Cardiac muscle cell (in vitro differentiated cells and primary cell): ENCODE measurements around the gene GK. TPM values are rescaled to one million over a fixed set of nuclear protein-coding genes. Genes with fewer than 3 reads are reported as not detected.
A peak's percentile ranks its signal among the peaks of the same experiment; 100 is the strongest.

ENCODE experiments used
- DNase-seq, 2 donors: peaks; one replicate each; pipeline versions ENCODE4 v3.0.0 to v3.0.0-alpha.2; 2010 to 2017; ENCODE audit warnings: low read depth in 1 of 2, low spot score in 1 of 2
- H3K27ac ChIP-seq: fragments of 200-600 bp; sonication (generic); 2 replicates; pipeline ENCODE4 v1.5.1; 2016
- H3K27me3 ChIP-seq: fragments of 200-600 bp; sonication (generic); 2 replicates; pipeline ENCODE4 v1.6.0; 2016; ENCODE audit warnings: control low read depth
- H3K36me3 ChIP-seq: fragments of 200-600 bp; sonication (generic); 2 replicates; pipeline ENCODE4 v1.5.1; 2016; ENCODE audit warnings: control low read depth
- H3K4me1 ChIP-seq: fragments of 200-600 bp; sonication (generic); 2 replicates; pipeline ENCODE4 v1.8.1; 2017; ENCODE audit warnings: low read depth, mild to moderate bottlenecking, mixed run types
- H3K4me3 ChIP-seq: fragments of 200-600 bp; sonication (generic); 2 replicates; pipeline ENCODE4 v1.5.1; 2016; ENCODE audit warnings: mild to moderate bottlenecking
- H3K9me3 ChIP-seq: fragments of 200-600 bp; sonication (generic); 2 replicates; pipeline ENCODE4 v1.5.1; 2017; ENCODE audit warnings: low read depth, mild to moderate bottlenecking, control low read depth
- polyA plus RNA-seq: library from polyadenylated mRNA; unstranded; fragments of >200 nt; fragmentation: Nextera tagmentation; extraction: Ambion mirVana; gene quantifications from 2 replicates; pipeline ENCODE4 v1.2.1, GENCODE V29; 2016
- total RNA-seq: library from RNA; depleted of rRNA; stranded (reverse); fragments of >200 nt; gene quantifications from 2 replicates; pipeline ENCODE4 v1.2.3, GENCODE V29; 2016
- TF ChIP-seq, protein P1 (sequence below): IDR thresholded peaks from 2 replicates; pipeline ENCODE4 v1.5.1; 2012; ENCODE audit warnings: low read depth, mild to moderate bottlenecking, low read length

The GK gene
- total and polyA plus RNA-seq, 2 experiments from 2014 or later, result 7.3 to 13.4 TPM

DNA sequence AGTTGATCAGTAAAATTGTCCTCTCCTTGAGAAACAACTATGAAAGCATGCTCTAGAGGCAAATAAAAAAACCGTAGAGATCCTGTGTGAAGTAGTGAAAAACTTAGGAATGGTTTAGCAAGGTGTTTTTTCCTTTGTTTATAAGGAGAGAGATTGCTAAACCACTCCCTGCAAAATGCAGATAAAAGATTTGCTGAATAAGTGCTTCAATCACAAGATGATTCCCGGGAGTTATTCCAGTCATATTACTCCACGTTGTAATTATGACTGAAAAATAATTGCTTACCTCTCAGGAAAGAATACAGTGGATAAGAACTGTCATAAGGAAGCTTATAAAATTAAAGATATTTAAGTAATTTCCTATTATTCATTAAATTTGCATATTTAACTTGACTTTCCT, 2.8 kb downstream of the GK start:
- Histone ChIP-seq H3K9me3 (no peaks in the 10 kb centered on the region), H3K27me3 (no peaks in the 10 kb centered on the region), H3K27ac (no peak overlapping the region), H3K36me3 (no peaks in the 10 kb centered on the region), H3K4me3 (no peak overlapping the region), H3K4me1 (no peaks in the 10 kb centered on the region)
- no peak for DNase-seq
- TF ChIP-seq, protein P1, sequence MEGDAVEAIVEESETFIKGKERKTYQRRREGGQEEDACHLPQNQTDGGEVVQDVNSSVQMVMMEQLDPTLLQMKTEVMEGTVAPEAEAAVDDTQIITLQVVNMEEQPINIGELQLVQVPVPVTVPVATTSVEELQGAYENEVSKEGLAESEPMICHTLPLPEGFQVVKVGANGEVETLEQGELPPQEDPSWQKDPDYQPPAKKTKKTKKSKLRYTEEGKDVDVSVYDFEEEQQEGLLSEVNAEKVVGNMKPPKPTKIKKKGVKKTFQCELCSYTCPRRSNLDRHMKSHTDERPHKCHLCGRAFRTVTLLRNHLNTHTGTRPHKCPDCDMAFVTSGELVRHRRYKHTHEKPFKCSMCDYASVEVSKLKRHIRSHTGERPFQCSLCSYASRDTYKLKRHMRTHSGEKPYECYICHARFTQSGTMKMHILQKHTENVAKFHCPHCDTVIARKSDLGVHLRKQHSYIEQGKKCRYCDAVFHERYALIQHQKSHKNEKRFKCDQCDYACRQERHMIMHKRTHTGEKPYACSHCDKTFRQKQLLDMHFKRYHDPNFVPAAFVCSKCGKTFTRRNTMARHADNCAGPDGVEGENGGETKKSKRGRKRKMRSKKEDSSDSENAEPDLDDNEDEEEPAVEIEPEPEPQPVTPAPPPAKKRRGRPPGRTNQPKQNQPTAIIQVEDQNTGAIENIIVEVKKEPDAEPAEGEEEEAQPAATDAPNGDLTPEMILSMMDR, result no peak

DNA sequence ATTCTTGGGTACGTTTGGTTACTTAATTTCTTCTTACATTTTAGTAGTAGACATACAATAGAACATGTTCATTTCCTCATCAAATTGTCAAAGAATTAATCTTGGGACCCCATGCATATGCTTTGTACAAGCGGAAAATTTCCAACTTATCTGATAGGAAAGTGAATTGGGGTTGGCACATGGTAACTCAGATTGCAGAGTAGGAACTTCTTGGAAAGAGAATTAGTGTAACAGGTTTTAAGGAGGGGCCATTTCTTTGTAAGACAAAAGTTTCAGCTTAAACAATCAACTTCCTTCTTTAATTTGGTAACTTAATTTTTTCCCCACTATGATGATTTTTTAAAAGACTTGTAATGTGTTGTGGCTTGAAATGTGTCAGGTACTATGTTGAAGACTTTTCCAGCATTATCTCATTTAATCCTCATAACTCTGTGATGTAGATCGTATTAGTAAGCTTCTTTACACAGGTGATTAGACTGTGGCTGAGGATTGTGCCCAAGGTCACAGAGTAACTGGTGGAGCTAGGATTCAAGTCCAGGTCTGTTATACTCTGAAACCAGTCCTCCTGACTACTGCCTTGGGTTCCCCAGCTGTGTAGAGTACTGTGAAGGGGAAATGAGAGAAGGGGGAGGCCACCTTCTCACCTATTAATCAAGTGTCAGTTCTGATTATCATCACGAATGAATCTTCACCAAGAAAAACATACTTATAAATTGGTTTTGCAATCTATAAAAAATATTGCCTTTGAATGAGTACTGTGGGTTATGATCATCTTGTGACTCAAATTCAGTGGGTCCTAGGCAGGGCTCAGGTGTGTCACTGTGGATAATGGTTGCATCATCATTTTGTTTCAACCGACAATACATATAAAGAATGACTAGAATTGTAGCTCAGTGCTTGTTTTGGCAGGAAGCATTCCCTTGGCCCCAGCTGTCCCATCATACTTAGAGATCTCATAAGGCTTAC, 4.3 kb downstream of the GK start:
- Histone ChIP-seq H3K9me3 (no peaks in the 10 kb centered on the region), H3K4me3 (no peak overlapping the region), H3K4me1 (no peaks in the 10 kb centered on the region), H3K27ac (no peak overlapping the region), H3K36me3 (no peaks in the 10 kb centered on the region), H3K27me3 (no peaks in the 10 kb centered on the region)
- DNase-seq, result peak in 1 of 2 donors; percentile 14
- TF ChIP-seq, protein P1, result no peak

DNA sequence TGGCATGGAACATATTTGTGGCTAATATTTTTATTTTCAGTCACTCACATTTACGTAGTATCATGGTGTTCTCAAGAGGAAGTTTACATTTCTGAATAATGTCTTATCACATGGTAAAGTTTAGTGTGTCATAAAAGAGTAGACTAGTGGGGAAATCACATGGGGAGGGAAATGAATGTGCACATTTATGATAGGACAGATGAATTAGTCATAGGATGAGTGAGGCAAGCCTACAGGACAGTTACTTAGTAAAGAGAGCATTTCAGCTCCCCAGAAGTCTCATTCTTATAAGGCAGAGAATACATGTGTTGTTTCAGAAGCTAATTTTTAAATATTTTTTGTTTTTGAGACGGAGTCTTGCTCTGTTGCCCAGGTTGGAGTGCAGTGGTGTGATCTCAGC, 6.2 kb downstream of the GK start:
- Histone ChIP-seq H3K27me3 (no peaks in the 10 kb centered on the region), H3K27ac (no peak overlapping the region), H3K4me1 (no peaks in the 10 kb centered on the region), H3K9me3 (no peaks in the 10 kb centered on the region), H3K36me3 (no peaks in the 10 kb centered on the region), H3K4me3 (no peak overlapping the region)
- TF ChIP-seq, protein P1, result no peak
- DNase-seq, result peak in 1 of 2 donors; percentile 85

DNA sequence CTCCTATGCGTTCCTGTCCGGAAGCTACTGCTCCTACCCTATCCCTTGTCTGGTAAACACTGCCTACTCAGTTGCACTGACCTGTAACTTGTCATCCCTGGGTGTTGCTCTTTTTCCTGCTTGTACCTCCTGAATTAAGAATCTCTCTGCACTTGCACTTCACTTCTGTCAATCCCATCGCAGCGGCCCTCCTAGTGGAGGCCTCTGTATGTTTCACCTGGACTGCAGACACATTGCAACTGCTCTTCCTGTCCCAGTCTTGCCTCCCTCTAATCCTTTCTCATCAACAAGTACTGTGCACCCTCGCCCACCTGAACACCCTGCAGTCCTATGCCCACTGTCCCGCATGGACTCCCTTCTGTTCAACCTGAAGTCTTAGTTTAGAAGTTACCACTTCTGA, 8.0 kb downstream of the GK start:
- Histone ChIP-seq H3K4me1 (no peaks in the 10 kb centered on the region), H3K36me3 (no peaks in the 10 kb centered on the region), H3K27ac (peak overlapping the region; percentile 22), H3K27me3 (no peaks in the 10 kb centered on the region), H3K9me3 (no peaks in the 10 kb centered on the region), H3K4me3 (no peak overlapping the region)
- DNase-seq, result no peak
- TF ChIP-seq, protein P1, result no peak

DNA sequence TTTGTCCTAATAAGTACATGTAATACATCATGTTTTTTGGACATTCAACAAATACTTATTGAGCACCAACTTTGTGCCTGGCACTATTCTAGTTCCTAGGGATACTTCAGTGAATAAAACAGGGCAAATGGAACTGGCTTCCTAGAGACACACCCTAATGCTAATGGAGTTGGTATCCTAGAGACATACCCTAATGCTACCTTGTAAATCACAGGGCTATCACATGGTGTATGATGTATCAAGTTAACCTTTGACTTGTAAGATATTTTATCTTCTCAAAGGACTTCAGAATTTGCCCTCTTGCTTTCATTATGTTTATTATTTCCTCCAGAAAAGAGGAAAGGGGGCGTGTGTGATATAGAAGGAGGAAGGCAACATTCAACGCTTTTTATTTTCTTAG, 10.1 kb downstream of the GK start:
- no peak overlapping the region for H3K27ac ChIP-seq
- TF ChIP-seq, protein P1, result no peak
- no peak for DNase-seq
- no peaks in the 10 kb centered on the region for H3K27me3 ChIP-seq
- no peaks in the 10 kb centered on the region for H3K4me1 ChIP-seq
- no peaks in the 10 kb centered on the region for H3K9me3 ChIP-seq
- no peaks in the 10 kb centered on the region for H3K36me3 ChIP-seq
- no peak overlapping the region for H3K4me3 ChIP-seq
